Progenitor cell of endocrine pancreas (in vitro differentiated cells): Measurements from ENCODE around the gene LMO2. TPM values are rescaled to one million over a fixed set of nuclear protein-coding genes. Genes with fewer than 3 reads are reported as not detected.

ENCODE experiments used
- DNase-seq: peaks from one replicate; pipeline ENCODE4 v3.0.0; 2021; ENCODE audit warnings: low spot score; ENCODE audit not compliant: unreplicated experiment
- H3K27ac Mint-ChIP-seq: 2 replicates; pipeline ENCODE4 v1.8.0; 2021; ENCODE audit warnings: mild to moderate bottlenecking, moderate library complexity, mixed read lengths
- H3K27me3 Mint-ChIP-seq: 2 replicates; pipeline ENCODE4 v1.8.0; 2021; ENCODE audit warnings: mixed read lengths
- H3K36me3 Mint-ChIP-seq: 2 replicates; pipeline ENCODE4 v1.8.0; 2022; ENCODE audit warnings: mixed read lengths; ENCODE audit not compliant: insufficient read depth
- H3K4me1 Mint-ChIP-seq: 2 replicates; pipeline ENCODE4 v1.8.0; 2021; ENCODE audit warnings: low read depth, mixed read lengths
- H3K4me3 Mint-ChIP-seq: 2 replicates; pipeline ENCODE4 v1.8.0; 2021; ENCODE audit warnings: low read depth, mild to moderate bottlenecking, moderate library complexity, mixed read lengths
- H3K9me3 Mint-ChIP-seq: 2 replicates; pipeline ENCODE4 v1.8.0; 2021; ENCODE audit warnings: low read depth, mixed read lengths
- CTCF ChIP-seq: fragments of 200-600 bp; sonication (generic); IDR thresholded peaks from one replicate; pipeline ENCODE4 v1.5.0; 2021; ENCODE audit warnings: antibody characterized with exemption, mild to moderate bottlenecking; ENCODE audit not compliant: unreplicated experiment
- total RNA-seq: library from RNA; stranded (reverse); gene quantifications from 2 replicates; pipeline ENCODE4 v1.2.1, GENCODE V29; 2021

The LMO2 gene
- total RNA-seq, 1 donor from 2014 or later, result 0.36 TPM

- TF ChIP-seq CTCF, result no peak
- Mint-ChIP-seq H3K27ac (no peak overlapping the region), H3K4me1 (peaks cover 12% of the 10 kb centered on the region), H3K9me3 (peaks cover 2% of the 10 kb centered on the region), H3K4me3 (no peak overlapping the region), H3K36me3 (no peaks in the 10 kb centered on the region), H3K27me3 (no peaks in the 10 kb centered on the region)
- DNase-seq, result no peak
These were observed 15.5 kb upstream of the LMO2 start for GRCh38 chr11:33907421-33907820.

- Mint-ChIP-seq H3K27me3 (no peaks in the 10 kb centered on the region), H3K36me3 (no peaks in the 10 kb centered on the region), H3K4me1 (peaks cover 10% of the 10 kb centered on the region), H3K27ac (no peak overlapping the region), H3K4me3 (no peak overlapping the region), H3K9me3 (peaks cover 2% of the 10 kb centered on the region)
- no peak for DNase-seq
- TF ChIP-seq CTCF, result no peak
These were observed 14.8 kb upstream of the LMO2 start for GRCh38 chr11:33906484-33907186.

- no peak for DNase-seq
- Mint-ChIP-seq H3K36me3 (no peaks in the 10 kb centered on the region), H3K4me3 (no peak overlapping the region), H3K27me3 (peaks cover 2% of the 10 kb centered on the region), H3K27ac (peak overlapping the region; percentile 0), H3K4me1 (peaks cover 10% of the 10 kb centered on the region), H3K9me3 (peaks cover 2% of the 10 kb centered on the region)
- TF ChIP-seq CTCF, result no peak
These were observed 12.2 kb upstream of the LMO2 start for GRCh38 chr11:33904102-33904501.

GRCh38 chr11:33900159-33900840, 8.4 kb upstream of the LMO2 start:
- no peak overlapping the region for H3K27ac Mint-ChIP-seq
- TF ChIP-seq CTCF, result no peak
- peaks cover 5% of the 10 kb centered on the region for H3K27me3 Mint-ChIP-seq
- H3K9me3 Mint-ChIP-seq, result no peaks in the 10 kb centered on the region
- no peak overlapping the region for H3K4me3 Mint-ChIP-seq
- H3K4me1 Mint-ChIP-seq, result peaks cover 10% of the 10 kb centered on the region
- DNase-seq, result no peak
- H3K36me3 Mint-ChIP-seq, result no peaks in the 10 kb centered on the region

GRCh38 chr11:33899400-33900037, 7.6 kb upstream of the LMO2 start:
- TF ChIP-seq CTCF, result no peak
- H3K4me3 Mint-ChIP-seq, result no peak overlapping the region
- no peaks in the 10 kb centered on the region for H3K9me3 Mint-ChIP-seq
- H3K27ac Mint-ChIP-seq, result no peak overlapping the region
- H3K27me3 Mint-ChIP-seq, result peaks cover 5% of the 10 kb centered on the region
- peaks cover 7% of the 10 kb centered on the region for H3K4me1 Mint-ChIP-seq
- H3K36me3 Mint-ChIP-seq, result no peaks in the 10 kb centered on the region
- no peak for DNase-seq
